Vagina (tissue), 2 donors: Measurements from ENCODE around the gene PRPF19. TPM values are rescaled to one million over a fixed set of nuclear protein-coding genes. Genes with fewer than 3 reads are reported as not detected.

Experiments
- DNase-seq, 2 donors: peaks; one replicate each; pipeline ENCODE4 v3.0.0-alpha.2; 2017; ENCODE audit errors: extremely low spot score in 2 of 2
- H3K27ac ChIP-seq: fragments of 200-600 bp; sonication (generic); one replicate; pipeline ENCODE4 v1.5.1; 2019
- H3K27me3 ChIP-seq: fragments of 200-600 bp; sonication (generic); one replicate; pipeline ENCODE4 v1.5.1; 2019
- H3K36me3 ChIP-seq, 2 donors: fragments of 200-600 bp; sonication (generic); one replicate each; pipeline ENCODE4 v1.5.1; 2017 to 2019
- H3K4me1 ChIP-seq: fragments of 200-600 bp; sonication (generic); one replicate; pipeline ENCODE4 v1.5.1; 2019
- H3K4me3 ChIP-seq, 2 donors: fragments of 200-600 bp; sonication (generic); 1 replicate in 1 of 2; 2 replicates in 1 of 2; pipeline ENCODE4 v1.5.1; 2016 to 2019
- H3K9me3 ChIP-seq: fragments of 200-600 bp; sonication (generic); one replicate; pipeline ENCODE4 v1.5.1; 2019
- POLR2A ChIP-seq, 2 donors: fragments of 450-650 bp; IDR thresholded peaks; one replicate each; pipeline ENCODE4 v1.6.1; 2017; ENCODE audit warnings: antibody characterized with exemption in 2 of 2, mild to moderate bottlenecking in 2 of 2, moderate library complexity in 2 of 2
- POLR2AphosphoS5 ChIP-seq, 2 donors: sonication (generic); formaldehyde crosslinking; IDR thresholded peaks; one replicate each; pipeline ENCODE4 v1.9.0; 2017; ENCODE audit warnings: antibody characterized with exemption in 2 of 2, mild to moderate bottlenecking in 2 of 2, low read depth in 1 of 2; ENCODE audit not compliant: insufficient read depth in 1 of 2
- intact Hi-C: fragments of 100-400 bp; cut with DNase I; formaldehyde crosslinking; loops from one replicate; pipeline ENCODE4 v1.15.1; 2023
- total RNA-seq: library from RNA; depleted of rRNA; stranded (reverse); fragments of >200 nt; gene quantifications from one replicate; pipeline ENCODE4 v1.2.3, GENCODE V29; 2016
- TF ChIP-seq, protein P1 (sequence below), 3 experiments: fragments of 450-650 bp in 2 of 3; fragments of 200-600 bp in 1 of 3; sonication (generic) in 1 of 3; IDR thresholded peaks; one replicate each; pipeline ENCODE4 v1.5.1; 2017 to 2019; ENCODE audit warnings: antibody characterized with exemption in 3 of 3, mild to moderate bottlenecking in 2 of 3, moderate library complexity in 2 of 3

The PRPF19 gene
- total RNA-seq, 1 donor from 2014 or later = 54.0 TPM

DNA sequence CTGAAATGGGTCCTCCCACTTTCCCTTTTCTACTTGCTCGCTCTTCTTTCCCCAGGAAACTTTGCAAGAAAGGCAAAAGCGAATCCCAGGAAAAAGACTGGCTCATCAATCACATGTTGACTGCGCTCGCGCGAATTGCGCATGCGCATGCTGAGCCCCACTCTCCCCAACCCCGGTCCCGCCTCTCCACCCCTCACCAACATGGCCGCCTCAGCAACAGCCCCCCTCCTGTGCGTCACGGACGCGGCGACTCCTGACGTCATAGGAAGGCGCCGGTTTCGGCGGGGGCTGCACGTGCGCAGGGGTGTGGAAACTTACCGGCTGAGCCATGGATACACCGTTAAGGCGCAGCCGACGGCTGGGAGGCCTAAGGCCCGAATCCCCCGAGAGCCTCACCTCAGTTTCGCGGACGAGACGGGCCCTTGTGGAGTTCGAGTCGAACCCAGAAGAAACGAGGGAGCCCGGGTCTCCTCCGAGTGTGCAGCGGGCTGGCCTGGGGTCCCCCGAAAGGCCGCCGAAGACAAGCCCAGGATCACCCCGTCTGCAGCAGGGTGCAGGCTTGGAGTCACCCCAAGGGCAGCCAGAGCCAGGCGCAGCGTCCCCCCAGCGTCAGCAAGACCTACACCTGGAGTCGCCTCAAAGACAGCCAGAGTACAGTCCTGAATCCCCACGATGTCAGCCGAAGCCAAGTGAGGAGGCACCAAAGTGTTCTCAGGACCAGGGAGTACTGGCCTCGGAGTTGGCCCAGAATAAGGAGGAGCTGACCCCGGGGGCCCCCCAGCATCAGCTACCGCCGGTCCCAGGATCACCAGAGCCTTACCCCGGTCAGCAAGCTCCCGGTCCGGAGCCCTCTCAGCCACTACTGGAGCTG is 64.4 kb downstream of the PRPF19 start, which contains the start of gene CCDC86:
Gene CCDC86, plus strand, starts transcription at position 317 of the 871 bp plus-strand sequence. Its CDS starts 12 bp downstream, at position 329.
- TF ChIP-seq, protein P1, sequence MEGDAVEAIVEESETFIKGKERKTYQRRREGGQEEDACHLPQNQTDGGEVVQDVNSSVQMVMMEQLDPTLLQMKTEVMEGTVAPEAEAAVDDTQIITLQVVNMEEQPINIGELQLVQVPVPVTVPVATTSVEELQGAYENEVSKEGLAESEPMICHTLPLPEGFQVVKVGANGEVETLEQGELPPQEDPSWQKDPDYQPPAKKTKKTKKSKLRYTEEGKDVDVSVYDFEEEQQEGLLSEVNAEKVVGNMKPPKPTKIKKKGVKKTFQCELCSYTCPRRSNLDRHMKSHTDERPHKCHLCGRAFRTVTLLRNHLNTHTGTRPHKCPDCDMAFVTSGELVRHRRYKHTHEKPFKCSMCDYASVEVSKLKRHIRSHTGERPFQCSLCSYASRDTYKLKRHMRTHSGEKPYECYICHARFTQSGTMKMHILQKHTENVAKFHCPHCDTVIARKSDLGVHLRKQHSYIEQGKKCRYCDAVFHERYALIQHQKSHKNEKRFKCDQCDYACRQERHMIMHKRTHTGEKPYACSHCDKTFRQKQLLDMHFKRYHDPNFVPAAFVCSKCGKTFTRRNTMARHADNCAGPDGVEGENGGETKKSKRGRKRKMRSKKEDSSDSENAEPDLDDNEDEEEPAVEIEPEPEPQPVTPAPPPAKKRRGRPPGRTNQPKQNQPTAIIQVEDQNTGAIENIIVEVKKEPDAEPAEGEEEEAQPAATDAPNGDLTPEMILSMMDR (IDR thresholded peaks at IDR 0.05) = no peak
- TF ChIP-seq POLR2AphosphoS5 (IDR thresholded peaks at IDR 0.05; ENCODE audit: insufficient read depth in 1 of 2, low read depth in 1 of 2) (peak; percentile 86 to 98), POLR2A (IDR thresholded peaks at IDR 0.05) (no peak)
- intact Hi-C loops = loop anchor here (5.0 kb wide), 1 partner anchor 65 kb away; the partner anchor contains the start of gene PRPF19
- H3K4me1 ChIP-seq = peaks cover 38% of the 10 kb centered on the region

More for the DNA sequence above, 64.4 kb downstream of the PRPF19 start, which contains the start of gene CCDC86:
- Histone ChIP-seq H3K4me3 (peak within 1 kb of the TSS; percentile 75 to 86), H3K9me3 (no peaks in the 10 kb centered on the region), H3K27me3 (no peaks in the 10 kb centered on the region), H3K36me3 (no peaks in the 10 kb centered on the region), H3K27ac (peak within 1 kb of the TSS; percentile 67)
- peak in 1 of 2 donors; percentile 97 for DNase-seq

Other genes with a start within 250 kb of the PRPF19 start
- gene MS4A8, start 207.0 kb downstream of the PRPF19 start, total RNA-seq = not detected
- gene MS4A18, start 181.9 kb downstream of the PRPF19 start, total RNA-seq = not detected
- not detected for gene MS4A15, start 149.7 kb downstream of the PRPF19 start, total RNA-seq
- gene MS4A10, start 121.3 kb downstream of the PRPF19 start, total RNA-seq = not detected
- gene CCDC86, start 64.5 kb downstream of the PRPF19 start, total RNA-seq = 26.3 TPM
- gene PTGDR2, start 50.6 kb downstream of the PRPF19 start, total RNA-seq = 0.25 TPM
- not detected for gene ZP1, start 39.0 kb downstream of the PRPF19 start, total RNA-seq
- 127 TPM for gene TMEM109, start 7.6 kb upstream of the PRPF19 start, total RNA-seq
- gene TMEM132A, start 17.9 kb upstream of the PRPF19 start, total RNA-seq = 6.1 TPM
- 23.1 TPM for gene SLC15A3, start 45.6 kb upstream of the PRPF19 start, total RNA-seq
- 3.9 TPM for gene CD6, start 65.1 kb upstream of the PRPF19 start, total RNA-seq
- 0.98 TPM for gene CD5, start 195.9 kb upstream of the PRPF19 start, total RNA-seq